Endothelial cell (in vitro differentiated cells): ENCODE data around the gene FNDC7. TPM values are rescaled to one million over a fixed set of nuclear protein-coding genes. Genes with fewer than 3 reads are reported as not detected.

Experiments used
- DNase-seq: peaks from one replicate; pipeline ENCODE4 v3.0.0; 2021; ENCODE audit warnings: low spot score
- H3K27ac Mint-ChIP-seq: one replicate; pipeline ENCODE4 v1.8.0; 2021; ENCODE audit warnings: mixed read lengths, inconsistent platforms; ENCODE audit not compliant: unreplicated experiment
- H3K27me3 Mint-ChIP-seq: one replicate; pipeline ENCODE4 v1.8.0; 2021; ENCODE audit warnings: mild to moderate bottlenecking, moderate library complexity, mixed read lengths, inconsistent platforms; ENCODE audit not compliant: unreplicated experiment
- H3K36me3 Mint-ChIP-seq: one replicate; pipeline ENCODE4 v1.8.0; 2021; ENCODE audit warnings: mild to moderate bottlenecking, low read depth, mixed read lengths, inconsistent platforms; ENCODE audit not compliant: unreplicated experiment
- H3K4me1 Mint-ChIP-seq: one replicate; pipeline ENCODE4 v1.8.0; 2021; ENCODE audit warnings: mild to moderate bottlenecking, mixed read lengths, inconsistent platforms; ENCODE audit not compliant: unreplicated experiment
- H3K4me3 Mint-ChIP-seq: one replicate; pipeline ENCODE4 v1.8.0; 2021; ENCODE audit warnings: mild to moderate bottlenecking, mixed read lengths, inconsistent platforms; ENCODE audit not compliant: unreplicated experiment
- H3K9me3 Mint-ChIP-seq: one replicate; pipeline ENCODE4 v1.8.0; 2021; ENCODE audit warnings: mixed read lengths, inconsistent platforms; ENCODE audit not compliant: unreplicated experiment
- total RNA-seq: library from RNA; stranded (reverse); fragmentation: NEBNext Ultra II Directional; extraction: Animal tissue kit (Norgen Biotek cat#: 25700); gene quantifications from one replicate; pipeline ENCODE4 v1.2.1, GENCODE V29; 2021; ENCODE audit not compliant: unreplicated experiment
- TF ChIP-seq, protein P1 (sequence below): fragments of 200-600 bp; sonication (generic); IDR thresholded peaks from one replicate; pipeline ENCODE4 v1.5.0; 2021; ENCODE audit warnings: antibody characterized with exemption; ENCODE audit not compliant: unreplicated experiment

Gene FNDC7
- total RNA-seq, 1 donor from 2014 or later: 0.15 TPM

DNA sequence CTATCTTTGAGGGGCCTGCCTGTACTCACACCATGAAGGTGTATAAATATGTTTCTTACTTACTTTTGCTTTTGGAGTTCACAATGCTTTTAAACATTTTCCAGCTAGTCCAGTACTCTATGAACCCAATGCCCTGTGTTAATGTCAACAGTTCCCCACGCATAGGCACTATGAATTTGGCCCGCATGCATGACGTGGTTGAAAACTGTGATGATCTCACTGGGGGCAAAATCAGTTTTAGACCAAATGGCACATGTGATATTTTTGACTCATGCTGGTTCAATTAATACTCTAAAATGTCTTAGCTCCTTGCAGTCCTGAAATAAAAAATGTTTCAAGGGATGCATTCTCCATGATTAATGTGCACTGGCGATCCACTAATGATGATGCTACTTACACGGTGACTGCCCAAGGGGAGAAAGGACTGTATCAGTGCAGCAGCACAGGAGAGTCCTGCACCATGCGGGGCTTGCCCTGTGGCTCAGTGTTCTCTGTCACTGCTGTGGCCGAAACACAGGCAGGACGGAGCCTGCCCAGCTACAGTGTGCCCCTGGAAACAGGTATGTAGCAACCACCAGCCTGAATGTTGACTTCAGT lies 15.7 kb downstream of the FNDC7 start:
- no peak overlapping the region for H3K4me3 Mint-ChIP-seq
- no peak overlapping the region for H3K27ac Mint-ChIP-seq
- H3K27me3 Mint-ChIP-seq: peaks cover 4% of the 10 kb centered on the region
- H3K4me1 Mint-ChIP-seq: no peaks in the 10 kb centered on the region
- H3K9me3 Mint-ChIP-seq: no peaks in the 10 kb centered on the region
- no peaks in the 10 kb centered on the region for H3K36me3 Mint-ChIP-seq
- TF ChIP-seq, protein P1, sequence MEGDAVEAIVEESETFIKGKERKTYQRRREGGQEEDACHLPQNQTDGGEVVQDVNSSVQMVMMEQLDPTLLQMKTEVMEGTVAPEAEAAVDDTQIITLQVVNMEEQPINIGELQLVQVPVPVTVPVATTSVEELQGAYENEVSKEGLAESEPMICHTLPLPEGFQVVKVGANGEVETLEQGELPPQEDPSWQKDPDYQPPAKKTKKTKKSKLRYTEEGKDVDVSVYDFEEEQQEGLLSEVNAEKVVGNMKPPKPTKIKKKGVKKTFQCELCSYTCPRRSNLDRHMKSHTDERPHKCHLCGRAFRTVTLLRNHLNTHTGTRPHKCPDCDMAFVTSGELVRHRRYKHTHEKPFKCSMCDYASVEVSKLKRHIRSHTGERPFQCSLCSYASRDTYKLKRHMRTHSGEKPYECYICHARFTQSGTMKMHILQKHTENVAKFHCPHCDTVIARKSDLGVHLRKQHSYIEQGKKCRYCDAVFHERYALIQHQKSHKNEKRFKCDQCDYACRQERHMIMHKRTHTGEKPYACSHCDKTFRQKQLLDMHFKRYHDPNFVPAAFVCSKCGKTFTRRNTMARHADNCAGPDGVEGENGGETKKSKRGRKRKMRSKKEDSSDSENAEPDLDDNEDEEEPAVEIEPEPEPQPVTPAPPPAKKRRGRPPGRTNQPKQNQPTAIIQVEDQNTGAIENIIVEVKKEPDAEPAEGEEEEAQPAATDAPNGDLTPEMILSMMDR: no peak
- no peak for DNase-seq

DNA sequence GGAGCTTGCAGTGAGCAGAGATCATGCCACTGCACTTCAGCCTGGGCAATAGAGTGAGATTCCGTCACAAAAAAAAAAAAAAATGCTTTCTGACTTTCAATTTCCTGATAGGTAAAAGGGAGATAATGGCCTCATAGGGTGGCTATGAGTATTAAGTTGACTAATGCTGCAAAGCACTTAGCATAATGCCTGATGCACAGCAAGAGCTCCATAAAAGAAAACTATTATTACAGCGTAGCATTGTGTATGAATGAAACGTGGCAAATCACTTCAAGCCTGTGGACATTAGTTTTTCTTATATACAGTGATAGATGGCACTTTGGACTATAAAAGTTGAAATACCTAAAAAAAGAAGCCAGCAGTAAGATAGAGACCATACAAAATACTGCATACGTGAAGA lies 16.8 kb downstream of the FNDC7 start:
- TF ChIP-seq, protein P1: no peak
- Mint-ChIP-seq H3K27me3 (peaks cover 4% of the 10 kb centered on the region), H3K4me3 (no peak overlapping the region), H3K9me3 (no peaks in the 10 kb centered on the region), H3K36me3 (no peaks in the 10 kb centered on the region), H3K4me1 (no peaks in the 10 kb centered on the region), H3K27ac (no peak overlapping the region)
- DNase-seq: no peak

DNA sequence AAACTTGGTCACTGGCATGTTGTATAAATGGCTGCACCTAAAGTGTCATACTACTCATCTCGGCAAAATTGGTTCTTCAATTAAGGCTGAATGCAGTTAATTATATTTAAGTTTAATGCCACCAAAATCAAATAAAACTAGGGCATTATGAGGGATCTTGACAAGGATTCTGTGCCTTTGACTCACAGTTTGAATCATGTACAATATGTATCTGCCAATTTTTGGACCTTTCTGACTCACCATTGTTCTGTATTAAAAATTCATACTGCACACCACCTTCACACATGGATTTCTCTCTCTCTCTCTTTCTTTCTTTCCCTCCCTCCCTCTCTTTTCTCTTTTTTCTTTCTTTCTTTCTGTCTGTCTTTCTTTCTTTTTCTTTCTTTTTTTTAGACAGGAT lies 19.7 kb downstream of the FNDC7 start:
- DNase-seq: no peak
- Mint-ChIP-seq H3K27me3 (peaks cover 4% of the 10 kb centered on the region), H3K4me1 (no peaks in the 10 kb centered on the region), H3K36me3 (no peaks in the 10 kb centered on the region), H3K4me3 (no peak overlapping the region), H3K9me3 (no peaks in the 10 kb centered on the region), H3K27ac (no peak overlapping the region)
- TF ChIP-seq, protein P1: no peak

DNA sequence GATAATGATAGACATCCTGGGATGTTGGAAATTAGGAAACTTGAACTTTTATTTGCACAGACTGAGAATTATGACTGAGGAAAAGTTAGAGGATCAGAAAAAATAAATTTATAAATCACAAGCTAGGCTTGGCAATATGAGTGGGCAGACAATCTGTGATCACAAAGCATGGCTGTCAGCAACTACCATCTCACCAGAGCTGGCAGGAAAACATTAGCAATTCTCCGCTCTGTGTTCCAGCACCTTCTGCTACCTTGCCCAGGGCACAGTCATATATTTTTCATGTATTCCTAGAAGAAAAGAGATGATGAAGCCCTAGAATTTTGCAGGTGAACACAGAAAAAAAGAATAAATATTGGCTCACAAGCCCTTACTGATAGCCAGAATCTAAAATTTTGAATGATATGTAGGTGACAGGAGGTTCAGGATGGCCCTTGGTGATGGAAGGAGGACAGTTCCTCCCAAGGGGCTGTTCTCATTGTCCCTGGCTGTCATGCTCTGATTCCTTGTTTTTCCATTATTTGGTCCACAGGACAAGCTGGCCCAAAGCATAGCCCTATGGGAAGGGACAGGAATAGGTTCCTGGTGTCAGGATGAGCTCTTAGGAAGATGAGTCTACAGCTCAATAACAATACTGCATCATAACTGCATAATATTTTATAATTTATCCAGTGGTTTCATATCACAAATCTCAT lies 21.6 kb downstream of the FNDC7 start:
- Mint-ChIP-seq H3K4me3 (no peak overlapping the region), H3K27me3 (peaks cover 3% of the 10 kb centered on the region), H3K27ac (no peak overlapping the region)

DNA sequence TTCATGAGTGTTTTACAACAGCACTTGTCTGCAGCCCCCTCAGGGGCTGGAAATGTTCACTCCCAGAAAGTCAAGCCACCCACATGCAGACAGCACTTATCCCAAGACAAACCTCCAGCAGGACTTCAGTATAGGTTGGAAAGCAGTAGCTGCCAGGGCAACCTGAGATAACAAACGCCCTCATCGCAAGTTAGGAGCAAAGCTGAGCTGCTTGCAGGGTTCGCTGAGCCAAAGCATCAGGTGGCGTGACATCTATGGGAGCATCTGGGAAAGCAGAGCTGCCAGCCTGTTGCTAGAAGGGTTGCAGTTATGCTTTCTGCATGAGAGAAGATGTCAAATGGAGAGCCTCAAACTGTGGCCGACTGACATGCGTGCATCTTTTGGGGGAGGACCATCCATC lies 29.5 kb downstream of the FNDC7 start:
- peaks cover 13% of the 10 kb centered on the region for H3K27me3 Mint-ChIP-seq
- TF ChIP-seq, protein P1: no peak
- no peak overlapping the region for H3K27ac Mint-ChIP-seq
- no peak overlapping the region for H3K4me3 Mint-ChIP-seq
- H3K36me3 Mint-ChIP-seq: no peaks in the 10 kb centered on the region
- DNase-seq: no peak
- peaks cover 3% of the 10 kb centered on the region for H3K4me1 Mint-ChIP-seq
- H3K9me3 Mint-ChIP-seq: no peaks in the 10 kb centered on the region

More for the DNA sequence above, 21.6 kb downstream of the FNDC7 start:
- TF ChIP-seq, protein P1: no peak
- Mint-ChIP-seq H3K9me3 (no peaks in the 10 kb centered on the region), H3K36me3 (no peaks in the 10 kb centered on the region), H3K4me1 (no peaks in the 10 kb centered on the region)
- DNase-seq: no peak
